HepG2 (cell line): Measurements from ENCODE around the gene ELFN1. TPM values are rescaled to one million over a fixed set of nuclear protein-coding genes. Genes with fewer than 3 reads are reported as not detected.

Experiments
- CTCF ChIP-seq: sonication (generic); formaldehyde crosslinking; IDR thresholded peaks from 2 replicates; pipeline ENCODE4 v1.5.0; 2020; ENCODE audit warnings: mild to moderate bottlenecking, missing genetic modification reagents, moderate library complexity
- GABPA ChIP-seq, 2 experiments: IDR thresholded peaks; 2 replicates each; pipeline ENCODE4 v1.6.1; 2011 to 2016; ENCODE audit warnings: low read depth in 2 of 2, low read length in 1 of 2, missing biosample characterization in 1 of 2, missing genetic modification characterization in 1 of 2
- KDM1A ChIP-seq: IDR thresholded peaks from 2 replicates; pipeline ENCODE4 v1.6.1; 2016; ENCODE audit warnings: missing compliant biosample characterization
- LCORL ChIP-seq, 2 experiments: fragments of 450-650 bp in 1 of 2; sonication (generic) in 1 of 2; formaldehyde crosslinking in 1 of 2; IDR thresholded peaks; 2 replicates each; pipeline versions ENCODE4 v1.5.0 to v1.6.1; 2017 to 2020; ENCODE audit warnings: antibody characterized with exemption in 1 of 2, missing genetic modification reagents in 1 of 2
- MAX ChIP-seq: IDR thresholded peaks from 2 replicates; pipeline ENCODE4 v1.6.1; 2012; ENCODE audit warnings: inconsistent platforms
- MED8 ChIP-seq: sonication (generic); formaldehyde crosslinking; IDR thresholded peaks from 2 replicates; pipeline ENCODE4 v1.8.1; 2023; ENCODE audit warnings: mild to moderate bottlenecking, missing genetic modification reagents; ENCODE audit not compliant: insufficient replicate concordance
- NR1H2 ChIP-seq: sonication (generic); formaldehyde crosslinking; IDR thresholded peaks from 2 replicates; pipeline ENCODE4 v1.8.1; 2022; ENCODE audit warnings: low read depth, missing genetic modification reagents, borderline replicate concordance
- ZMYM3 ChIP-seq: sonication (generic); formaldehyde crosslinking; IDR thresholded peaks from 2 replicates; pipeline ENCODE4 v1.5.1; 2020; ENCODE audit warnings: mild to moderate bottlenecking, missing genetic modification reagents
- ZNF121 ChIP-seq: sonication (generic); formaldehyde crosslinking; IDR thresholded peaks from 2 replicates; pipeline ENCODE4 v1.5.0; 2020; ENCODE audit warnings: mild to moderate bottlenecking, missing genetic modification reagents
- ZNF557 ChIP-seq: sonication (generic); formaldehyde crosslinking; IDR thresholded peaks from 2 replicates; pipeline ENCODE4 v1.4.0; 2020; ENCODE audit warnings: missing genetic modification reagents
- ZNF687 ChIP-seq: sonication (generic); formaldehyde crosslinking; IDR thresholded peaks from 2 replicates; pipeline ENCODE4 v1.5.1; 2020; ENCODE audit warnings: mild to moderate bottlenecking, missing genetic modification reagents, moderate library complexity
- ZNF776 ChIP-seq: sonication (generic); formaldehyde crosslinking; IDR thresholded peaks from 2 replicates; pipeline ENCODE4 v1.4.0; 2020; ENCODE audit warnings: mild to moderate bottlenecking, missing genetic modification reagents
- ZSCAN21 ChIP-seq: sonication (generic); formaldehyde crosslinking; IDR thresholded peaks from 2 replicates; pipeline ENCODE4 v1.8.0; 2022; ENCODE audit warnings: mild to moderate bottlenecking, missing genetic modification reagents, moderate library complexity, borderline replicate concordance
- polyA plus RNA-seq, 8 experiments: library from polyadenylated mRNA; depleted of rRNA in 3 of 8; stranded (reverse) in 7 of 8; unstranded in 1 of 8; fragments of >200 nt; fragmentation: Illumina TruSeq in 4 of 8; extraction: Trizol in 4 of 8; gene quantifications; 2 replicates each; pipeline versions ENCODE4 v1.2.1 to v1.2.3, GENCODE V29; 2011 to 2016; ENCODE audit warnings: low read depth in 4 of 8, missing spikeins in 1 of 8, mixed read lengths in 1 of 8; ENCODE audit not compliant: insufficient read depth in 1 of 8
- total RNA-seq, 5 experiments: library from RNA; depleted of rRNA; stranded (reverse); fragments of >200 nt; fragmentation: Illumina TruSeq; extraction: Trizol; gene quantifications; 2 replicates each; pipeline ENCODE4 v1.2.3, GENCODE V29; 2016; ENCODE audit warnings: low read depth in 1 of 5
- TF ChIP-seq, protein P1 (sequence below): sonication (generic); formaldehyde crosslinking; IDR thresholded peaks from 2 replicates; pipeline ENCODE4 v1.4.0; 2020; ENCODE audit warnings: missing genetic modification reagents
- TF ChIP-seq, protein P2 (sequence below): sonication (generic); formaldehyde crosslinking; IDR thresholded peaks from 2 replicates; pipeline ENCODE4 v1.9.0; 2022; ENCODE audit warnings: missing genetic modification reagents, mild to moderate bottlenecking, borderline replicate concordance
- TF ChIP-seq, protein P3 (sequence below): sonication (generic); formaldehyde crosslinking; IDR thresholded peaks from 2 replicates; pipeline ENCODE4 v1.8.1; 2023; ENCODE audit warnings: mild to moderate bottlenecking, inconsistent platforms, moderate library complexity, missing genetic modification reagents, borderline replicate concordance

Gene ELFN1
- total and polyA plus RNA-seq, 2 of the 13 experiments (the other 11 are each of a cell fraction or from before 2014, with no cell fraction given), result 0.13 to 0.18 TPM

DNA sequence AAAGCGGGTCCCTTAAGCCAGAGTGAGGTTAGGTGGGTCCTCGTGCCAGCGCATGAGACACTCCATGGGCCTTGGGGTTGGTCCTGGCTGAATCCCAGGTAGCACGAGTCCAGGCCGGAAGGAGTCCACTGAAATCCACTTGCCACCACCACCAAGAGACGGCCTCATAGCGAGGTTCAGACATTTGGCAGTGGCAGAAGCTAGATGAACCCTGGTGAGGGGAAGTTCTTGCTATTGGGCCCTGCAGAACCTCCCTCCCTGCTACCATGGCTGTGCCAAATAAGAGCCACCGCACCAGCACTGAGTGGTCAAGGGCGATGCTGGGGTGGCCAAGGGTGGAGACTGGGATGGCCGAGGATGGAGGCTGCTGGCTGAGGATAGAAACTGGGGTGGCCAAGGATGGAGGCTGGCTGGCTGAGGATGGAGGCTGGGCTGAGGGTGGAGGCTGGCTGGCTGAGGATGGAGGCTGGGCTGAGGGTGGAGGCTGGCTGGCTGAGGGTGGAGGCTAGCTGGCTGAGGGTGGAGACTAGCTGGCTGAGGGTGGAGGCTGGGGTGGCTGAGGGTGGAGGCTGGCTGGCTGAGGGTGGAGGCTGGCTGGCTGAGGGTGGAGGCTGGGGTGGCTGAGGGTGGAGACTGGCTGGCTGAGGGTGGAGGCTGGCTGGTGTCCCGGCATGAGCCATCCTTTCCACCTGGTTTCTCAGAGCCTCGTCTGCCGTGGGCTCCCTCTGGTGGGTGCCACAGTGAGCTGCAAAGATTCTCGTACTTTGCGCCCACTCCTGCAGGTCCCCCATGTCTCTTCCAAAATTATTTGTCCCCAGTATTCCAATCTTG, 88.2 kb downstream of the ELFN1 start (continued):
- TF ChIP-seq ZNF776 (CRISPR knock-in tag) (peak; percentile 68; the same call in 1 of the 2 replicates), ZMYM3 (peak; percentile 53; the same call in 1 of the 2 replicates), ZSCAN21 (CRISPR knock-in tag) (no peak), GABPA (IDR thresholded peaks at IDR 0.05; ENCODE audit: low read depth, low read length) (no peak), GABPA (CRISPR knock-in tag; IDR thresholded peaks at IDR 0.05; ENCODE audit: low read depth) (no peak), ZNF121 (CRISPR knock-in tag) (no peak), MAX (peak; percentile 6; the same call in 1 of the 2 replicates), NR1H2 (CRISPR knock-in tag) (no peak), KDM1A (CRISPR knock-in tag) (no peak), LCORL (IDR thresholded peaks at IDR 0.05) (no peak), LCORL (CRISPR knock-in tag; IDR thresholded peaks at IDR 0.05) (no peak), CTCF (CRISPR knock-in tag) (peak; percentile 83), ZNF687 (peak; percentile 22; the same call in 1 of the 2 replicates), ZNF557 (CRISPR knock-in tag) (no peak), MED8 (CRISPR knock-in tag) (no peak)
- TF ChIP-seq, protein P1, sequence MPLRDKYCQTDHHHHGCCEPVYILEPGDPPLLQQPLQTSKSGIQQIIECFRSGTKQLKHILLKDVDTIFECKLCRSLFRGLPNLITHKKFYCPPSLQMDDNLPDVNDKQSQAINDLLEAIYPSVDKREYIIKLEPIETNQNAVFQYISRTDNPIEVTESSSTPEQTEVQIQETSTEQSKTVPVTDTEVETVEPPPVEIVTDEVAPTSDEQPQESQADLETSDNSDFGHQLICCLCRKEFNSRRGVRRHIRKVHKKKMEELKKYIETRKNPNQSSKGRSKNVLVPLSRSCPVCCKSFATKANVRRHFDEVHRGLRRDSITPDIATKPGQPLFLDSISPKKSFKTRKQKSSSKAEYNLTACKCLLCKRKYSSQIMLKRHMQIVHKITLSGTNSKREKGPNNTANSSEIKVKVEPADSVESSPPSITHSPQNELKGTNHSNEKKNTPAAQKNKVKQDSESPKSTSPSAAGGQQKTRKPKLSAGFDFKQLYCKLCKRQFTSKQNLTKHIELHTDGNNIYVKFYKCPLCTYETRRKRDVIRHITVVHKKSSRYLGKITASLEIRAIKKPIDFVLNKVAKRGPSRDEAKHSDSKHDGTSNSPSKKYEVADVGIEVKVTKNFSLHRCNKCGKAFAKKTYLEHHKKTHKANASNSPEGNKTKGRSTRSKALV (CRISPR knock-in tag), result peak; percentile 18; the same call in 1 of the 2 replicates
- TF ChIP-seq, protein P2, sequence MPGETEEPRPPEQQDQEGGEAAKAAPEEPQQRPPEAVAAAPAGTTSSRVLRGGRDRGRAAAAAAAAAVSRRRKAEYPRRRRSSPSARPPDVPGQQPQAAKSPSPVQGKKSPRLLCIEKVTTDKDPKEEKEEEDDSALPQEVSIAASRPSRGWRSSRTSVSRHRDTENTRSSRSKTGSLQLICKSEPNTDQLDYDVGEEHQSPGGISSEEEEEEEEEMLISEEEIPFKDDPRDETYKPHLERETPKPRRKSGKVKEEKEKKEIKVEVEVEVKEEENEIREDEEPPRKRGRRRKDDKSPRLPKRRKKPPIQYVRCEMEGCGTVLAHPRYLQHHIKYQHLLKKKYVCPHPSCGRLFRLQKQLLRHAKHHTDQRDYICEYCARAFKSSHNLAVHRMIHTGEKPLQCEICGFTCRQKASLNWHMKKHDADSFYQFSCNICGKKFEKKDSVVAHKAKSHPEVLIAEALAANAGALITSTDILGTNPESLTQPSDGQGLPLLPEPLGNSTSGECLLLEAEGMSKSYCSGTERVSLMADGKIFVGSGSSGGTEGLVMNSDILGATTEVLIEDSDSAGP (CRISPR knock-in tag), result peak; percentile 46; the same call in 1 of the 2 replicates
- TF ChIP-seq, protein P3, sequence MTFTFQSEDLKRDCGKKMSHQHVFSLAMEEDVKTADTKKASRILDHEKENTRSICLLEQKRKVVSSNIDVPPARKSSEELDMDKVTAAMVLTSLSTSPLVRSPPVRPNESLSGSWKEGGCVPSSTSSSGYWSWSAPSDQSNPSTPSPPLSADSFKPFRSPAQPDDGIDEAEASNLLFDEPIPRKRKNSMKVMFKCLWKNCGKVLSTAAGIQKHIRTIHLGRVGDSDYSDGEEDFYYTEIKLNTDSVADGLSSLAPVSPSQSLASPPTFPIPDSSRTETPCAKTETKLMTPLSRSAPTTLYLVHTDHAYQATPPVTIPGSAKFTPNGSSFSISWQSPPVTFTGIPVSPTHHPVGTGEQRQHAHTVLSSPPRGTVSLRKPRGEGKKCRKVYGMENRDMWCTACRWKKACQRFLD (CRISPR knock-in tag), result 0 out of 2 replicates have a peak, but pooled peaks have one; percentile 15
